SK-N-MC (cell line): ENCODE data around the gene TTLL11.
"Not testable (repeated sequence)": the region's sequence is repeated elsewhere in the genome, so short reads cannot be mapped to it uniquely, and the experiment has no call there.

ENCODE experiments used
- DNase-seq: peaks from one replicate; pipeline ENCODE4 v3.0.0-alpha.2; 2011; ENCODE audit warnings: low read depth, low spot score
- H3K27ac ChIP-seq: fragments of 200-600 bp; sonication (generic); 2 replicates; pipeline ENCODE4 v1.5.1; 2016; ENCODE audit warnings: mixed run types
- H3K36me3 ChIP-seq: fragments of 200-600 bp; sonication (generic); 2 replicates; pipeline ENCODE4 v1.6.1; 2017; ENCODE audit warnings: antibody characterized with exemption, low read length, mixed read lengths; ENCODE audit not compliant: insufficient read depth
- H3K4me3 ChIP-seq: fragments of 200-600 bp; sonication (generic); 2 replicates; pipeline ENCODE4 v1.5.1; 2016
- H3K9ac ChIP-seq: fragments of 200-600 bp; sonication (generic); 2 replicates; pipeline ENCODE4 v1.8.0; 2017; ENCODE audit warnings: mixed run types, mixed read lengths; ENCODE audit not compliant: insufficient read length
- H3K9me3 ChIP-seq: fragments of 200-600 bp; sonication (generic); 2 replicates; pipeline ENCODE4 v1.6.1; 2017; ENCODE audit warnings: low read depth, mild to moderate bottlenecking, antibody characterized with exemption, low read length, moderate library complexity, mixed read lengths
- EZH2 ChIP-seq: fragments of 200-600 bp; sonication (generic); IDR thresholded peaks from one replicate; pipeline ENCODE4 v1.6.1; 2017; ENCODE audit warnings: antibody characterized with exemption
- FOXP2 ChIP-seq: optimal IDR thresholded peaks from 2 replicates; pipeline ENCODE3; 2011; ENCODE audit warnings: mild to moderate bottlenecking, moderate library complexity; ENCODE audit not compliant: insufficient read depth; ENCODE audit errors: extremely low read length, control extremely low read depth
- POLR2AphosphoS5 ChIP-seq: IDR thresholded peaks from 2 replicates; pipeline ENCODE4 v1.6.1; 2012; ENCODE audit warnings: mild to moderate bottlenecking, low read depth, low read length, borderline replicate concordance

TTLL11 gene

DNA sequence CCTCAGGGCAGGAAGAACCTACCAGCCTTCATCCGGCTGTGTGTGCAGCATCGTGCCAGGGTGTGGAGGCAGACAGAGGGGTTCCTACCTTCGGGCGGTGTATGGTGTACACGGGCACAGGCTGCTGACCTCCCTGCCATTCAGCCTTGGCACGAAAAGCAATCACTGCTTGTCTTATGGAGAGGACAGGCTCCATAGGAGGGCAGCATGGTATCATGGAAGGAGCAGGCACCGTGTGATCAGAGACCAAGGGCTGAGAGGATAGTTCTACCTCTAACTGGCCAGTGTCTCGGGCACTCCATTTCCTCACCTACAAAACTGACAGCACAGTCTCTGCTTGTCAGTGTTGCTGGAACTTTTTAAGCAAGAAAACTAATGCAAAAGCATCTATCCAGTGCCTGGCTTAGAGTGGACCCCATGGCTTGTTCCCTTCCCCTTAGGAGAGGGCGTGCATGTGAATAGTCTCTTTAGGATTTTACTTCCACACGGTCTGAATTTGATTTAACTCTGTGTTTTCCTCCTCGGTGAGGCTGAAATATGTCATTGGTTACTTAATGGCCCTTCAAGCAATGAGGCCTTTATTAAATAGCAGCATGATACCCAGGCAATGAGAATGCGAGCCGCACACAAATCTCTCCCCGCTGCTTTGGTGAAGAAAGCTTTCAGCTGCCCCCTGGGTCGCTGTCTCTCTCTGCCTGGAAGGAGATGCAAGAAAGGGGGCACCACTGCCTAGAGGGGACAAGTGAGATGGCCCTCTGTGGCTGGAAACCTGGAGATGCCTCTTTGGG lies 22.2 kb downstream of the TTLL11 start:
- Histone ChIP-seq H3K4me3 (no peak overlapping the region), H3K9me3 (no peaks in the 10 kb centered on the region), H3K9ac (no peak overlapping the region), H3K36me3 (no peaks in the 10 kb centered on the region), H3K27ac (no peak overlapping the region)
- DNase-seq, result no peak
- TF ChIP-seq EZH2, result no peak
- no peak for TF ChIP-seq FOXP2
- TF ChIP-seq POLR2AphosphoS5, result no peak

DNA sequence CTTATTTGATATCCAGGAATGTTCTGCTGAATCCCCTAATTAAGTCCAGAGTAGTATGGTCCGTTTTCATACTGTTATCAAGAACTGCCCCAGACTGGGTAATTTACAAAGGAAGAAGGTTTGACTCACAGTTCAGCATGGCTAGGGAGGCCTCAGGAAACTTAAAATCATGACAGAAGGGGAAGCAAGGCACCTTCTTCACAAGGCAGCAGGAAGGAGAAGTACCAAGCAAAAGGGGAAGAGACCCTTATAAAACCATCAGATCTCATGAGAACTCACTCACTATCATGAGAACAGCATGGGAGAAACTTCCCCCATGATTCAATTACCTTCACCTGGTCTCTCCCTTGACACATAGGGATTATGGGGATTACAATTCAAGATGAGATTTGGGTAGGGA lies 26.4 kb downstream of the TTLL11 start:
- not testable (repeated sequence) for H3K4me3 ChIP-seq, H3K36me3 ChIP-seq, H3K9me3 ChIP-seq, H3K27ac ChIP-seq, DNase-seq, H3K9ac ChIP-seq

DNA sequence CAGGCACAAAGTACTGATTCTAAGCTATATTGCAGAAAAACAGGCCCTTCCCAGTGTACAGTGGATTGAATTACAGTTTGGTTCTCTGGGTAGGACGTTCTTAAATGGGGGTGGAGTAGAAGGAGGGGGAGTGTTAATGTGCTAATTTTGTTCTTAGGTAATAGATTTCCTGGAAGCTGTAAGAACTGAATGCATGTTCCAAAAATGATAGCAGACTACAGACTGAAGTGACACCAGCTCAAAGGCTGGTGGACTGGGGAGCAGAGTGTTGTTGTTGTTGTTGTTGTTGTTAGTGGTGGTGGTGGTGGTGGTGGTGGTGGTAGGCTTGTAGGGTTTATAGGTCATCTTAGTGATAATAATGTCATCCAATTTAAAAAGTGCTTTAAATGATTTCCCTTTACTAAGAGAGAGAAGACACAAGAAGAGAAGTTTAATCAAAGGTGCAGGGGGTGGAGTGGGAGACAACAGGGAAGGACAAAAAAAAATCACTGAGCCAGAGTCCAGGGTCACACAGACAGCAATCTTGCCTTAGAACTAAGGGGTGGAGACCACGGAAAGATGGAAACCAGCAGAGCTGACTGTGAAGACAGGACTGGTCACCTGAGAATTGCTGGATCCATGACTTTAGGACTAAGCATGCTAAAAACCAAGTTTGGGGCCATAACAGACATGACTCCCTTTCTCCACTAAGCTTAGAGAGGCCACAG lies 27.0 kb downstream of the TTLL11 start:
- Histone ChIP-seq H3K4me3 (no peak overlapping the region), H3K27ac (no peak overlapping the region), H3K9me3 (no peaks in the 10 kb centered on the region), H3K9ac (no peak overlapping the region), H3K36me3 (no peaks in the 10 kb centered on the region)
- no peak for DNase-seq
- TF ChIP-seq FOXP2 (no peak), EZH2 (no peak), POLR2AphosphoS5 (no peak)

DNA sequence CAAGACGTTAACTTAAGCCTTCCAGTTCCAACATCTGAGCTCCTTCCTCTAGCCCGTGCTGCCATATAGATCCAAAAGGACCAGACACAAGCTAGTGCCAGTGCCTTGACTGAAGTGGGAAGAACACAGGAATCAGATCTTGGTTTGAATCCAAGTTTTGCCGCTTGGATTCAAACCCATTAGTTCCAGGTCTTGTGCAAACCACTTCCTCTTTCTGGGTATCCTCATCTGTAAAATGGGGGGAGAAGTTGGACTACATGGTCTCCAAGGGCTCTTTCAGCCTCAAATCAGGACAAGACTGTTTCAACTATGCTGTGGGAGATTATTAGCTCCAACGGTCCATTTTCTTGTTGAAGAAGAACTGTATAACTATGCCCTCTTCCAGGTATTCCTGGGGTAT lies 32.6 kb downstream of the TTLL11 start:
- DNase-seq, result no peak
- Histone ChIP-seq H3K36me3 (no peaks in the 10 kb centered on the region), H3K9ac (no peak overlapping the region), H3K4me3 (no peak overlapping the region), H3K27ac (no peak overlapping the region), H3K9me3 (no peaks in the 10 kb centered on the region)
- TF ChIP-seq FOXP2 (no peak), POLR2AphosphoS5 (no peak), EZH2 (no peak)

DNA sequence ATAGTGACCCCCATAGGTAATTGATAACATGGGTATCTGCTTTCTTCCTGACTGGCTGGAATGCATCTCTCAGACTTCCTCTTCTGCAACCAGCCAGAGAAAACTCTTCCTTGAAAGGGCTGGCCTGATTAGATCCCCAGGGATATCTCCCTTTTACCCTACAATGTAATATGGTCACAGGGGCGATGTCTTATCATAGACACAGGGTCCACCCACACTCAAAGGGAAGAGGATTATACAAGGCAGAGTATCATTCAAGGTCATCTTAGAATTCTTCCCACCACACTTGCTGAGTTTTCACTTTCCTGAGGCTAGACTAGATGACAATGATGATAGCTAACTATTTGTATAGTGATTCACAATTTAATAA lies 33.2 kb downstream of the TTLL11 start:
- Histone ChIP-seq H3K9ac (no peak overlapping the region), H3K36me3 (no peaks in the 10 kb centered on the region), H3K27ac (no peak overlapping the region), H3K9me3 (no peaks in the 10 kb centered on the region), H3K4me3 (no peak overlapping the region)
- no peak for TF ChIP-seq EZH2
- no peak for TF ChIP-seq POLR2AphosphoS5
- TF ChIP-seq FOXP2, result no peak
- DNase-seq, result no peak

DNA sequence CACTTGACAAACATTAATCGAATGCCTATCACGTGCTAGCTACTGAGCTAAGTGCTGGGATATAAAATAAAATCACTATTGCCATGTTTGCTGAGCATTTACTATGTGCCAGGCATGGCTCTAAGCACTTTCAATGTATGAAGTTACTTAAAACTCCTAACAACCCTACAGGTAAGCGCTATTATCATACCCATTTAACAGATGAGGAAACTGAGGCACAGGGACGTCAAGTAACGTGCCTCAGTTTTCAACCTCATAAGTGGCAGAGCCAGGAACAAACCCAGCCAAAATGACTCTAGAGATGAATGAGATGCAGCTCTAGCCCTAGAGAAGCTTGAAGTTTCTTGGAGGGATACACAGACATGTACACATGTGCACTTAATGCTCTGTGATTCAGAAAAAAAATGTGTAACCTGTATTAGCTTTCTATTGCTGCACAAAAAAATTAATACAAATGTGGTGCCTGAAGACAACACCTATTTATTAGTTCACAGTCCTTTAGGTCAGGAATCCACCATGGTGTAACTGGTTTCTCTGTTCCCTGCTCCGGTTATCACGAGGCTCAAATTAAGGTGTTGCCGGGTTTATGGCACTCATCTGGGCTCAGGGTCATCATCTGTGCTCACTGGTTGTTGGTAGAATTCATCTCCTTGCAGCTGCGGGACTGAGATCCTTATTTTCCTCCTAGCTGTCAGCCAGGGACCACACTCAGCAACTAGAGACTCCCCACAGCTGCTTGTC lies 33.7 kb downstream of the TTLL11 start:
- no peak for TF ChIP-seq FOXP2
- no peak for TF ChIP-seq EZH2
- no peak for TF ChIP-seq POLR2AphosphoS5
- no peak for DNase-seq

DNA sequence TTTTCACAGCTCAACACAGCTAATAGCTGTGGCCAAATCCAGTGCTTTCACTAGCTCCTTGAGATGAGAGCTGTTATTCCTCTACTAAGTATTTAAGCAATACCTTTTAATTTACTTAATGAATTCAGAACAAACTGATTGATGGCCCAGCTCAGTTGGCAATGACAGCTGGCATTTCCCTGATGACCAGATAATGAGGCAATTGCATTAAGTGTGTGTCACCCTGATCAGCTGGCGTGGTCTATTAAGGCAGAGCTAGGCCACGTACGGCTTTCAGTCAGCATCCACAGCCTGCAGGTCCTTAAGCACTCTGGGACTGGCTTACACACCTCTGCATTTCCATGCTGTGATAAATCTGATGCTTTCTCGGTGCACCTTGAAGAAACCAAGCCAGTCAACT lies 34.4 kb downstream of the TTLL11 start:
- Histone ChIP-seq H3K36me3 (no peaks in the 10 kb centered on the region), H3K9me3 (no peaks in the 10 kb centered on the region), H3K4me3 (no peak overlapping the region), H3K27ac (no peak overlapping the region), H3K9ac (no peak overlapping the region)
- no peak for DNase-seq
- TF ChIP-seq EZH2, result no peak
- no peak for TF ChIP-seq FOXP2
- no peak for TF ChIP-seq POLR2AphosphoS5

More for the DNA sequence above, 33.7 kb downstream of the TTLL11 start:
- H3K27ac ChIP-seq, result no peak overlapping the region
- no peaks in the 10 kb centered on the region for H3K36me3 ChIP-seq
- H3K9me3 ChIP-seq, result no peaks in the 10 kb centered on the region
- H3K4me3 ChIP-seq, result no peak overlapping the region
- H3K9ac ChIP-seq, result no peak overlapping the region

DNA sequence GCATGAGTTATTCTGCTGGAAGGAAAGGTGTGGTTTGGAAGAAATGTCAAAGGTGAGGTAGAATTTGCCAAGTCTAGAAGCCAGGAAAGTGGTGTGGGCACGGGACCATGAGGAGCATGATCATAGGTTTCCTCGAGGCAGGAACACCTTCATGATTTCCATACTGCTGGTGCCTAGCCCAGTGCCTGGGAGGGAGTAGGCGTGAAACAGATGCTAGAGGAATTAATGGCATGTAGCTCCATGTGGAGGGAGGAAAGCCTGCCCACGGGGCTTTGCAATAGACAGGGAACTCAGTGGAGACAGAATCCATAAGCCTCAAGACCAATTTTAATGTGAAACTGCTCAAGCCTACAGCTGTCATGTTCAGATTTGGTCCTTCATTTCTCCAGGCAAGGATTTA lies 35.1 kb downstream of the TTLL11 start:
- no peaks in the 10 kb centered on the region for H3K9me3 ChIP-seq
- no peak overlapping the region for H3K27ac ChIP-seq
- no peaks in the 10 kb centered on the region for H3K36me3 ChIP-seq
- TF ChIP-seq EZH2 (no peak), FOXP2 (no peak), POLR2AphosphoS5 (no peak)
- H3K4me3 ChIP-seq, result no peak overlapping the region
- no peak overlapping the region for H3K9ac ChIP-seq
- DNase-seq, result no peak

DNA sequence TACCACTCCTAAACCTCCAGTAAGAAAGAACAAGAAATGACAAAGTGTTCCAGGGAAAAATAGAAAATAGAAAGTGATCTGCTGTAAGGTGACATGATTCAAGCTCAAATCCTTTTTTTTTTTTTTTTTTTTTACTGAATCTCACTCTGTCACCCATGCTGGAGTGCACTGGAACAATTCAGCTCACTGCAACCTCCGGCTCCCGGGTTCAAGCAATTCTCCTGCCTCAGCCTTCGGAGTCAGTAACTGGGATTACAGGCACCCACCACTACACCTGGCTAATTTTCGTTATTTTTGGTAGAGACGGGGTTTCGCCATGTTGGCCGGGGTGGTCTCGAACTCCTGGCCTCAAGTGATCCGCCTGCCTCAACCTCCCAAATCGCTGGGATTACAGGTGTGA lies 35.9 kb downstream of the TTLL11 start:
- H3K4me3 ChIP-seq, result no peak overlapping the region
- H3K27ac ChIP-seq, result no peak overlapping the region
- no peaks in the 10 kb centered on the region for H3K9me3 ChIP-seq
- no peak overlapping the region for H3K9ac ChIP-seq
- no peaks in the 10 kb centered on the region for H3K36me3 ChIP-seq
- TF ChIP-seq EZH2, result no peak
- TF ChIP-seq POLR2AphosphoS5, result no peak
- no peak for TF ChIP-seq FOXP2
- DNase-seq, result no peak
